ENCODE data around the gene TIMM21. TPM values are rescaled to one million over a fixed set of nuclear protein-coding genes. Genes with fewer than 3 reads are reported as not detected.

Gene TIMM21
- total RNA-seq, 1 donor from 2014 or later, result 27.0 TPM

- Histone ChIP-seq H3K4me3 (ENCODE audit: low read depth, low read length) (no peak overlapping the region), H3K36me3 (ENCODE audit: control insufficient read depth, insufficient read depth, low read length) (no peaks in the 10 kb centered on the region), H3K27me3 (ENCODE audit: control insufficient read depth, insufficient read depth, low read length) (peaks cover 8% of the 10 kb centered on the region)
- no peak for TF ChIP-seq CTCF (IDR thresholded peaks at IDR 0.05; ENCODE audit: insufficient read depth, low read length, poor library complexity, severe bottlenecking)
- DNase-seq (ENCODE audit: low read depth), result no peak
Observed at GRCh38 chr18:74171910-74172606, 23.7 kb downstream of the TIMM21 start.

GRCh38 chr18:74172697-74173433 is 24.5 kb downstream of the TIMM21 start:
- Histone ChIP-seq H3K27me3 (ENCODE audit: control insufficient read depth, insufficient read depth, low read length) (peaks cover 11% of the 10 kb centered on the region), H3K4me3 (ENCODE audit: low read depth, low read length) (no peak overlapping the region), H3K36me3 (ENCODE audit: control insufficient read depth, insufficient read depth, low read length) (no peaks in the 10 kb centered on the region)
- DNase-seq (ENCODE audit: low read depth), result no peak
- no peak for TF ChIP-seq CTCF (IDR thresholded peaks at IDR 0.05; ENCODE audit: insufficient read depth, low read length, poor library complexity, severe bottlenecking)

- TF ChIP-seq CTCF (IDR thresholded peaks at IDR 0.05; ENCODE audit: insufficient read depth, low read length, poor library complexity, severe bottlenecking), result no peak
- no peaks in the 10 kb centered on the region for H3K36me3 ChIP-seq (ENCODE audit: control insufficient read depth, insufficient read depth, low read length)
- peaks cover 11% of the 10 kb centered on the region for H3K27me3 ChIP-seq (ENCODE audit: control insufficient read depth, insufficient read depth, low read length)
- H3K4me3 ChIP-seq (ENCODE audit: low read depth, low read length), result no peak overlapping the region
- DNase-seq (ENCODE audit: low read depth), result no peak
Observed at GRCh38 chr18:74173434-74173750, 25.1 kb downstream of the TIMM21 start.

- Histone ChIP-seq H3K27me3 (ENCODE audit: control insufficient read depth, insufficient read depth, low read length) (peaks cover 11% of the 10 kb centered on the region), H3K36me3 (ENCODE audit: control insufficient read depth, insufficient read depth, low read length) (no peaks in the 10 kb centered on the region), H3K4me3 (ENCODE audit: low read depth, low read length) (no peak overlapping the region)
- DNase-seq (ENCODE audit: low read depth), result no peak
- TF ChIP-seq CTCF (IDR thresholded peaks at IDR 0.05; ENCODE audit: insufficient read depth, low read length, poor library complexity, severe bottlenecking), result no peak
Observed at GRCh38 chr18:74175658-74176057, 27.3 kb downstream of the TIMM21 start.

GRCh38 chr18:74178884-74179283 is 30.6 kb downstream of the TIMM21 start:
- Histone ChIP-seq H3K36me3 (ENCODE audit: control insufficient read depth, insufficient read depth, low read length) (no peaks in the 10 kb centered on the region), H3K27me3 (ENCODE audit: control insufficient read depth, insufficient read depth, low read length) (peaks cover 15% of the 10 kb centered on the region), H3K4me3 (ENCODE audit: low read depth, low read length) (no peak overlapping the region)
- no peak for TF ChIP-seq CTCF (IDR thresholded peaks at IDR 0.05; ENCODE audit: insufficient read depth, low read length, poor library complexity, severe bottlenecking)
- no peak for DNase-seq (ENCODE audit: low read depth)
